Right lobe of liver (tissue), 6 donors: ENCODE measurements around the gene FCGR2B. TPM values are rescaled to one million over a fixed set of nuclear protein-coding genes. Genes with fewer than 3 reads are reported as not detected.

Experiments
- ATAC-seq, 4 donors: fragments of 200-7000 bp; cut with Tn5 transposase; one replicate each; pipeline ENCODE4 v1.9.1; 2020; ENCODE audit warnings: mild to moderate bottlenecking in 4 of 4, moderate library complexity in 4 of 4
- DNase-seq, 3 donors: peaks; one replicate each; pipeline ENCODE4 v3.0.0-alpha.2; 2020
- H3K27ac ChIP-seq, 3 donors: fragments of 200-600 bp; one replicate each; pipeline ENCODE4 v1.8.0; 2022
- H3K27me3 ChIP-seq, 2 donors: fragments of 200-600 bp; one replicate each; pipeline ENCODE4 v1.8.0; 2022
- H3K36me3 ChIP-seq, 4 donors: fragments of 200-600 bp; sonication (generic) in 1 of 4; one replicate each; pipeline versions ENCODE4 v1.5.1 to v1.8.0; 2017 to 2022; ENCODE audit warnings: control low read depth in 1 of 4
- H3K4me1 ChIP-seq, 4 donors: fragments of 200-600 bp; sonication (generic) in 1 of 4; one replicate each; pipeline versions ENCODE4 v1.5.1 to v1.8.0; 2017 to 2022; ENCODE audit warnings: control low read depth in 1 of 4
- H3K4me3 ChIP-seq, 3 donors: fragments of 200-600 bp; one replicate each; pipeline ENCODE4 v1.8.0; 2022
- H3K9me3 ChIP-seq, 4 donors: fragments of 200-600 bp; sonication (generic) in 1 of 4; one replicate each; pipeline versions ENCODE4 v1.5.1 to v1.8.0; 2017 to 2022; ENCODE audit warnings: control low read depth in 1 of 4
- POLR2A ChIP-seq: fragments of 450-650 bp; IDR thresholded peaks from one replicate; pipeline ENCODE4 v1.6.1; 2017; ENCODE audit warnings: antibody characterized with exemption, mild to moderate bottlenecking
- WGBS: methylation state at CpG from one replicate; pipeline ENCODE4 v1.1.6; 2018; ENCODE audit warnings: low coverage, low lambda C conversion rate; ENCODE audit not compliant: insufficient coverage; ENCODE audit errors: missing lambda C conversion rate; 5-methylcytosine and 5-hydroxymethylcytosine counted together
- intact Hi-C, 2 donors: fragments of 100-400 bp; cut with DNase I; formaldehyde crosslinking; loops; one replicate each; pipeline versions ENCODE4 v1.11.2 to v1.14.1; 2022
- small RNA-seq, 2 experiments: library from RNA; depleted of rRNA; stranded (forward); fragments of <200 nt; gene quantifications; one replicate each; pipeline ENCODE3, GENCODE V24; 2016
- total RNA-seq, 6 experiments: library from RNA; depleted of rRNA in 2 of 6; stranded (reverse); fragments of >200 nt in 2 of 6; fragmentation: NEBNext Ultra II Directional in 3 of 6; extraction: Animal tissue kit (Norgen Biotek cat#: 25700) in 3 of 6; gene quantifications; one replicate each; pipeline versions ENCODE4 v1.1.0 to v1.2.4, GENCODE V29; 2016 to 2023
- TF ChIP-seq, protein P1 (sequence below), 4 donors: fragments of 200-600 bp in 3 of 4; fragments of 450-650 bp in 1 of 4; IDR thresholded peaks; one replicate each; pipeline versions ENCODE4 v1.5.1 to v1.8.0; 2016 to 2022; ENCODE audit warnings: antibody characterized with exemption in 4 of 4, mild to moderate bottlenecking in 2 of 4
- donor health status: DM: no; HTN: yes; CAD: no.
- donor health status: DM: no; HTN: no; CAD: no.
- donor health status: DM: no; HTN: no; CAD: no.
- donor health status: DM: no; HTN: yes; CAD: no.
- donor health status: DM: no; HTN: yes; CAD: no.

The FCGR2B gene
- total RNA-seq, 6 experiments from 2014 or later = 15.5 to 30.9 (median 25.0) TPM

DNA sequence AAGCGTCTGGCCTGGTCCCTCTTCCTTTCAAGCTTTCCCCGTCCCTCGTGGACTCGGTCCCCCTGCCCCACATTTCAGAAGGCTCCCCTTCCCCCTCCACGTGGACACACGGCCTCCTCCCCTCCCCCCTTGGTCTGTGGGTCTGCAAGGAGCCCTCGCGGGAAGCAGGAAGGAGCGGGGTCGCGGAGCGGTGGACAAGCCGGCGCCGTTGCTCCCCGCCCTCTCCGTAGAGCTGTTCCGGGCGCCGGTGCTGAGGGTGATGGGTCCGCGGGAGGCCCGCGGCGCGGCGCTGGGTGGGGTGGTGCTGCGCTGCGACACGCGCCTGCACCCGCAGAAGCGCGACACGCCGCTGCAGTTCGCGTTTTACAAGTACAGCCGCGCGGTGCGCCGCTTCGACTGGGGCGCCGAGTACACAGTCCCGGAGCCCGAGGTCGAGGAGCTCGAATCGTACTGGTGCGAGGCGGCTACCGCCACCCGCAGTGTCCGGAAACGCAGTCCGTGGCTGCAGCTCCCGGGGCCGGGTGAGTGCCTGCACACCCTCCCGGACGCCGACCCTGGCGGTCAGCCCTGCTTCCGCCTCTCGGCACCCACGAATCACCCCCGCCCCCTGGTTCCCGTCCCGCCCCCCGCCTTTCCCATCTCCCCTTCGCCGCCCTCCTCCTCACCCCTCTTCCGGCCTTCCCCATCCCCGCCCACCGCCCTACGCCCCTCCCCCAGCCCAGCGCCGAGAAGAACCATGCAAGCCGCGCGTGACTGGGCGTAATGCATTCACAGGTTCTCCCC, 63.7 kb downstream of the FCGR2B start:
- no peaks in the 10 kb centered on the region for H3K27me3 ChIP-seq
- intact Hi-C loops = no loop called here
- H3K36me3 ChIP-seq = no peaks in the 10 kb centered on the region
- TF ChIP-seq, protein P1, sequence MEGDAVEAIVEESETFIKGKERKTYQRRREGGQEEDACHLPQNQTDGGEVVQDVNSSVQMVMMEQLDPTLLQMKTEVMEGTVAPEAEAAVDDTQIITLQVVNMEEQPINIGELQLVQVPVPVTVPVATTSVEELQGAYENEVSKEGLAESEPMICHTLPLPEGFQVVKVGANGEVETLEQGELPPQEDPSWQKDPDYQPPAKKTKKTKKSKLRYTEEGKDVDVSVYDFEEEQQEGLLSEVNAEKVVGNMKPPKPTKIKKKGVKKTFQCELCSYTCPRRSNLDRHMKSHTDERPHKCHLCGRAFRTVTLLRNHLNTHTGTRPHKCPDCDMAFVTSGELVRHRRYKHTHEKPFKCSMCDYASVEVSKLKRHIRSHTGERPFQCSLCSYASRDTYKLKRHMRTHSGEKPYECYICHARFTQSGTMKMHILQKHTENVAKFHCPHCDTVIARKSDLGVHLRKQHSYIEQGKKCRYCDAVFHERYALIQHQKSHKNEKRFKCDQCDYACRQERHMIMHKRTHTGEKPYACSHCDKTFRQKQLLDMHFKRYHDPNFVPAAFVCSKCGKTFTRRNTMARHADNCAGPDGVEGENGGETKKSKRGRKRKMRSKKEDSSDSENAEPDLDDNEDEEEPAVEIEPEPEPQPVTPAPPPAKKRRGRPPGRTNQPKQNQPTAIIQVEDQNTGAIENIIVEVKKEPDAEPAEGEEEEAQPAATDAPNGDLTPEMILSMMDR (IDR thresholded peaks at IDR 0.05) = peak in 1 of 4 donors; percentile 18
- TF ChIP-seq POLR2A = peak; percentile 88
- DNase-seq = peak; percentile 79 to 91 (median 84)
- peak; percentile 78 to 90 (median 86) for ATAC-seq
- peak overlapping the region; percentile 48 to 79 (median 63) for H3K4me3 ChIP-seq
- peaks cover 0 to 13% (median 0%) of the 10 kb centered on the region in 4 donors for H3K4me1 ChIP-seq
- H3K27ac ChIP-seq = peak overlapping the region; percentile 55 to 91 (median 78)
- H3K9me3 ChIP-seq = no peaks in the 10 kb centered on the region
- WGBS = 0% methylated on average over 21 of the region's 83 CpGs

DNA sequence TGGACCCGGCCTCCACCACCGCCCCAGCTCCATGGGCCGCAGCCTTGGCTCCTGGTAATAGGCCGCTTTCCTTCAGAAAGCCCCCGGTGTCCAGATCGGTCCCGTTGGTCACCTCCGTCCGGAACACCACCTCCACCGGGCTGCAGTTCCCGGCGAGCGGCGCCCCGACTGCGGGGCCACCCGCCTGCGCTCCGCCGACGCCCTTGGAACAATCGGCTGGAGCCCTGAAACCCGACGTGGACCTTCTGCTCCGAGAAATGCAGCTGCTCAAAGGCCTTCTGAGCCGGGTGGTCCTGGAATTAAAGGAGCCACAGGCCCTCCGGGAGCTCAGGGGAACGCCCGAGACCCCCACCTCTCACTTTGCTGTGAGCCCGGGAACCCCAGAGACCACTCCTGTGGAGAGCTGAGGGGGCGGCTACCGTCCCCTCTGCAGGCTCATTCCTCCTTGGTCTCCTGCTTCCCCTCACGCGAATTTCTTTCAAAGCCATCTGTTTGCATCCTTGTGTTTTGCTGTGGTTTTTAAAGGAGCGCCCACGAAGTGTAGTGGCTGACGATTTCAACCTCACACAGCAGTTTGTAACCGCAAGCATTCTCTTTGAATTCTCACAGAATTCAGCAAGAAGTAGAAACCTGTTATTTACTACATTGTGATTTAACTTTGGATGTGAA, 64.4 kb downstream of the FCGR2B start:
- Histone ChIP-seq H3K27me3 (no peaks in the 10 kb centered on the region), H3K27ac (peak overlapping the region; percentile 69 to 91 (median 78)), H3K4me3 (peak overlapping the region; percentile 48 to 79 (median 63)), H3K4me1 (peaks cover 0 to 13% (median 0%) of the 10 kb centered on the region in 4 donors), H3K9me3 (no peaks in the 10 kb centered on the region), H3K36me3 (no peaks in the 10 kb centered on the region)
- TF ChIP-seq, protein P1 (IDR thresholded peaks at IDR 0.05) = no peak
- no peak for TF ChIP-seq POLR2A
- ATAC-seq (peak in 1 of 4 donors; percentile 1), DNase-seq (no peak)
- intact Hi-C loops = no loop called here
- 6% methylated on average over 9 of the region's 38 CpGs for WGBS

Small RNA genes within 50 kb of the gene (small RNA-seq; reads per million reads assigned to genes)
- gene RF00019 = 0 reads per million in 2 experiments

Other genes starting within 250 kb of the FCGR2B start
- 10 to 100 TPM in 3 of 6 experiments, 1 to 10 TPM in 3; 4.7 to 22.1 (median 13.6) TPM for gene FCGR2A, start 157.7 kb upstream of the FCGR2B start, total RNA-seq
- 1 to 10 TPM in 4 of 6 experiments, under 1 TPM in 2; 0.59 to 3.1 (median 1.6) TPM for gene HSPA6, start 138.6 kb upstream of the FCGR2B start, total RNA-seq
- gene FCGR3A, start 113.3 kb upstream of the FCGR2B start, total RNA-seq = 100 to 1,000 TPM in 1 of 6 experiments, 10 to 100 TPM in 5; 17.6 to 127 (median 31.2) TPM
- 10 to 100 TPM in 1 of 6 experiments, 1 to 10 TPM in 5; 1.7 to 14.3 (median 3.6) TPM for gene FCGR3B, start 32.0 kb upstream of the FCGR2B start, total RNA-seq
- gene FCRLA, start 44.1 kb downstream of the FCGR2B start, total RNA-seq = under 1 TPM in 1 of 6 experiments, not detected in 5; 0.20 TPM
- under 1 TPM; 0.14 to 0.99 (median 0.37) TPM for gene FCRLB, start 58.4 kb downstream of the FCGR2B start, total RNA-seq
- 1 to 10 TPM; 4.0 to 7.1 (median 4.7) TPM for gene DUSP12, start 86.6 kb downstream of the FCGR2B start, total RNA-seq
- 10 to 100 TPM; 16.5 to 24.4 (median 20.4) TPM for gene ATF6, start 103.2 kb downstream of the FCGR2B start, total RNA-seq